22Rv1 (cell line): ENCODE data around the gene SYNM.

Source experiments
- H3K27ac ChIP-seq: fragments of 450-650 bp; 2 replicates; pipeline ENCODE4 v1.5.1; 2017
- ZFX ChIP-seq: fragments of 450-650 bp; IDR thresholded peaks from 2 replicates; pipeline ENCODE4 v1.6.1; 2017; ENCODE audit warnings: antibody characterized with exemption, borderline replicate concordance
- TF ChIP-seq, protein P1 (sequence below): fragments of 450-650 bp; IDR thresholded peaks from 2 replicates; pipeline ENCODE4 v1.5.1; 2017; ENCODE audit warnings: mild to moderate bottlenecking

Gene SYNM

DNA sequence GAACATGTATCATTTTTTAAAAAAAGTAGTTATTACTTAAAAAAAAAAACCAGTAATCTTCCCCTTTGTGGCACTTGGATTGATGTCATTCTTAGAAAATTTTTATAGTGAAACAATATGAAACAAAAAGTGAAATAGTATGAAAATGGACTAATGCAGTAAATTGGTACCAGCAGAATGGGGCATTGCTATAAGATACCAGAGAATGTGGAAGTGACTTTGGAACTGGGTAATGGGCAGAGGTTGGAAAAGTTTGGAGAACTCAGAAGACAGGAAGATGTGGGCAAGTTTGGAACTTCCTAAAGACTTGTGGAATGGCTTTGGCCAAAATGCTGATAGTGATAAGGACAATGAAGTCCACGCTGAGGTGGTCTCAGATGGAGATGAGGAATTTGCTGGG is 77.9 kb downstream of the SYNM start:
- H3K27ac ChIP-seq = no peak overlapping the region
- no peak for TF ChIP-seq ZFX
- TF ChIP-seq, protein P1, sequence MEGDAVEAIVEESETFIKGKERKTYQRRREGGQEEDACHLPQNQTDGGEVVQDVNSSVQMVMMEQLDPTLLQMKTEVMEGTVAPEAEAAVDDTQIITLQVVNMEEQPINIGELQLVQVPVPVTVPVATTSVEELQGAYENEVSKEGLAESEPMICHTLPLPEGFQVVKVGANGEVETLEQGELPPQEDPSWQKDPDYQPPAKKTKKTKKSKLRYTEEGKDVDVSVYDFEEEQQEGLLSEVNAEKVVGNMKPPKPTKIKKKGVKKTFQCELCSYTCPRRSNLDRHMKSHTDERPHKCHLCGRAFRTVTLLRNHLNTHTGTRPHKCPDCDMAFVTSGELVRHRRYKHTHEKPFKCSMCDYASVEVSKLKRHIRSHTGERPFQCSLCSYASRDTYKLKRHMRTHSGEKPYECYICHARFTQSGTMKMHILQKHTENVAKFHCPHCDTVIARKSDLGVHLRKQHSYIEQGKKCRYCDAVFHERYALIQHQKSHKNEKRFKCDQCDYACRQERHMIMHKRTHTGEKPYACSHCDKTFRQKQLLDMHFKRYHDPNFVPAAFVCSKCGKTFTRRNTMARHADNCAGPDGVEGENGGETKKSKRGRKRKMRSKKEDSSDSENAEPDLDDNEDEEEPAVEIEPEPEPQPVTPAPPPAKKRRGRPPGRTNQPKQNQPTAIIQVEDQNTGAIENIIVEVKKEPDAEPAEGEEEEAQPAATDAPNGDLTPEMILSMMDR = no peak
